Measurements from ENCODE around the gene SLC24A3.

The SLC24A3 gene

DNA sequence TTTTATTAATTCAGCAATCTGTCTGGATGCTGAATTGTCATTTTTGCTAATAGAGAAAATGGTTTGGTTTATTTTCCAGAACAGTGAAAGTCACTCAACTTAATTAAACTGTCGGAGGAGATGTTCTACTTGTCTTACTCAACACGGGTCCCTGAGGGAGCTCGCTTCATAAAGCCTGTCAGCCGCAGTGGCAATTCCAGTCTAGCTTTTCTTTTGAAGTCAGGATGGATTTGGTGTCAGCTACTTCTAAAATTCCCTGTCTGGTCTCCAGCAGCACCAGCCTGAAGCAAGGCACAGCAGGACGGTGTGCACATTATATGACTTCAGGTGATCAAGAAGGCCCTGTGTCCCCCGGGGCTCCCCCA lies 261.5 kb downstream of the SLC24A3 start:
- no peak for FAIRE-seq

DNA sequence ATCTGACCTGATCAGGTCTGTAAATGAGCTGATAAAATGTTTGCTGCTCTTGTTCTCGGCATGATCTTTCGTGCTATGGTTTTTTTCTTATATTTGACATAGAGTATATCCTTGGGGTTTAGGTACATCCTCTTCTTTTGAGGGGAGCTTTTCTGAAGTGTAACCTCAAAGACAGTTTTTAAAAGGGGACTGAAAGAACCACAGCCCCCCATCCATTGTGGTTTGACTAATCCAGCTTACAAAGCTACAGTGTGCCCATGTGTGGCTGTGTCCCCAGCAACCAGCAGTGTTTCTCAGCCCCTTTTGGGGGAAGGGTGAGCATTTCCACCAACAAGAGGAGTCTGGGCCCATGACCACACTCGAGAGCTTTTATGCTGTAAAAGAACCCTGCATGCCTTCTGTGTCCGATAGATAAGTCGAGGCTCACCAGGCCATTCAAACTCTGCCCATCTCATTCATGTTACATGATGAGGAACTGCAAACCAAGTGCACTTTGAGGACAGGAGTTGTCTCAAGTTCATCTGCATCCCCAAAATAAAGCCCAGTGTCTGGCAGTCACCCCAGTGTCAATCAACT lies 266.0 kb downstream of the SLC24A3 start:
- FAIRE-seq = no peak

DNA sequence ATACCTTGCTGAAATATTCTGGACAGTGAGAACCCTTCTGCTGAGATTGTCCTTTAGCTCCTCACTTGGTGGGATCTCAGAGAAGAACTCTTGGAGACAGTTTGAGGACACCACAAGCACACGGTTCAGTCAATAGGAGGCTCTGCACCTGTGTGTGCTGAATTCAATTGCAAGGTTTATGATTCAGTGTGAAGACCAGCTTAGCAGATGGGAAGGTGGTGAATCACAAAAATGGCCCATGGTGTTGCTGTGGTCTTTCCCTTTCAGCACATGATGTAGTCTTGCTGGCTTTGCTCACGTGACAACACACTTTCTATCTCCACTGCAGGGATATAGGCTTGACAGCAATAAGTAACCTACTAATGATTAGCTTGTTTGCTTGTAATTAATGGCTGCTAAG lies 270.3 kb downstream of the SLC24A3 start:
- no peak for FAIRE-seq

DNA sequence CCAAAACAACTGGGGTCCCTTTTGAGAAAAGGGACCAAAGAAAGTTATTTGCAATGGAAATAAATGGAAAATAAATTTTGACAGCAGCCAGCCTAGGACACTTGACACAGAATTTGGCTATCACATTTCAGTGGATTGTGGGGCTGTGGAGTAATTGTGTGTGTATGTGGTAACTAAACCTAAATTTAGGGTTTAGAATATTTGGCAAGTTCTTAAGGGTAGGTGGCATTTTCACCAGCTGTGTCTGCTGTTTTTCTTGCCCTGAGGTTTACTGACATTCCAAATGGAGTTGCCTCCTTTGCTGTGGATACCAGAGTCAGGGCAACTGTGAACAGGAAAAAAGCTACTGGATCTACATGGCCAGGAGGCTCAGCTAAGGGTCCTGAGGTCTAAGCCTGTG lies 270.9 kb downstream of the SLC24A3 start:
- FAIRE-seq = no peak

DNA sequence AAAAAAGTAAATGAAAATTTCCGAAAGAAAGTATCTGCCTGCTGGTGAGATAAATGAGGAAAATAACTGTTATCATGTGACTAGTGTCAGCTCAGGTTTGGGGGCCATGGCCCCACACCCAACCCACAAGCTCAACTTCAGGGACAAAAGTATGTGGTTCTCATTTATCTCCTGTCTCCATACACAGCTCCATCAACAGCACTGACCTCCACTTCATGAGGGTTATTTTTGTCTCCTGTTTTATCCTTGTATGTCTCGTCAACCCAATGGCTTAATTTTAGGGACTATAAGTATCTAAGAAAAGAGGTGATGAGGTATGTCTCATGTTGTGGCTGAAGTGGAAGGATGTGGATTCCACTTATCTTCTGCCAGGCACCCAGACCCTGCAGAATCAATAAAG lies 274.0 kb downstream of the SLC24A3 start:
- no peak for FAIRE-seq

DNA sequence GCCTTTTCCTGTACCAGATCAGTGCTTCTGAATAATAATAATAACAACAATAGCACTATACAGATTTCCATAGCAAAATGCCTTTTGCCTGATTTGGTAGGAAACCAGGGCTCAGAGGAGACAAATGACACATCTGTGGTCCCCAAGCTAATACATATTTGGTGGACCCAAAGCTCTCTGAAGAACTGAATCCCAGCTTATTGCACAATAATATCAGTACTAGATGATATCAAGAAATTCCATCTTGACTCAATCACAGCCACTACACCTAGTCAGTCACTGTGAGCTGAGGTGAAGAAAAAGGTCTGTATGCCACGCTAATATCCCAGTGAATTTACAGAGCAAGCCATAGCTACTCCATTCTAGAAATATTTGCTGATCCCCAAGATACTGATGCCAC lies 275.0 kb downstream of the SLC24A3 start:
- FAIRE-seq = no peak

DNA sequence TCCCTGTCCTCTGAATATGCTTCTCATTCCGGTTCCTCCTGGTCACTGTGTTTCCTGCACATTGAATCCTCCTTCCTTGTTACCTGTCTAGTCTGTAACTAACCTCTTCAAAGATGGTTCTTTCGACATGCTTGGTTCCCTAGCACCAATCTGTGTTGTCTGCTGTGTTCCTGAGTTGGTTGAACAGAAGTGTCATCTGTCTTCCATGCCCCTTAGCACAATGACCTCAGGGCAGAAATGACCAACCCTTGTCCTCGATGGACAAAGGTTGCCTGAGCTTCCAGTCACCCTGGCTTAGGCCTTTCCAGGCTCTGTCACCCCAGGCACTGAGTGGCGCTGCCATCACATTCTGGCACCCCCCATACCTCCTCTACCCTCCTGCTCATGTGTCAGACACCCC lies 278.8 kb downstream of the SLC24A3 start:
- no peak for FAIRE-seq

DNA sequence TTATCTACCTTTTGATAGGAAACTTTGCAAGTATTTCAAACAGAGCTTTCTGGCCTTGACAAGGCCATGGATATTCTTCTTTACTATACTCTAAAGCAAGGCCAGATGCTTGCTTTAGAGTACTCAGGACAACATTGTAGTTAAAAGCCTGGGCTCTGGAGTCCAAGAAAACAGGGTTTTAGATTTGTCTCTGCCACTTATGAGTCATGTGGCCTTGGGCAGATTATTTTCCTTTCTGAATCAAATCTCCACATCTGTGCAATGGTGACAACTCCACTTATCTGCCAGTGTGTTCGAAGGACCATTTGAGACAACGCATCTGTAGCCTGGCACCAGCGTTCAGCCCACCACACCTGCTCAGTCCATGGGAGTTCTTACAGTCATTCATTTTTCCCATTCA lies 279.7 kb downstream of the SLC24A3 start:
- FAIRE-seq = no peak

DNA sequence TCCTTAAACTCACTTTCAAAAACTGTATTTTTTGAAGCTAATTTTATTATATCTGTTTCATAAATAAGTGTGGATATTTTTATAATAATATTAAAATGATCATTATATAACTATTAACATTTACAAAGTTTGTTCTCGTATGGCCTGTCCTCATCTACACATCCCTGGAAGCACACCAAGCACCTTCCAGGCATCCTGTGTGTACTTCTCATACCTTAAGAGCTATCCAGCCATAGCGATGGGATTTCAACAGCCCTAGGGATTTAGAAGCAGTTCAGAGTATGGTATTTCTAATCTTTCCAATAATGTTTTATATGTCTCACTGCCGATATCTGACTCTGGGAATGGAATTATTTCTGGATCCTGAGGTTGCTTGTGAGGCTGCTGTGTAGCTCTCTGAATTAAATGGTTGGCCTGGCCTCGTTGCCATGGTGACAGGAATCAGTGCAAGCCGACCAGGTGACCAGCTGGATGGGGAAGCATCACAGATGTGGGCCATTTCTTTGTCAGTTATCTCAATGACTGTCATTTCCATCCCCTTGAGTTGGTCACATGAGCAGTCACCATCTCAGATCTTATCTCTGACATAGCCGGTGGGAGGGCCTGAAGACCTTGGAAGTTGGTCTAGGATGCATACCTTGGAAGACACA lies 280.4 kb downstream of the SLC24A3 start:
- no peak for FAIRE-seq

DNA sequence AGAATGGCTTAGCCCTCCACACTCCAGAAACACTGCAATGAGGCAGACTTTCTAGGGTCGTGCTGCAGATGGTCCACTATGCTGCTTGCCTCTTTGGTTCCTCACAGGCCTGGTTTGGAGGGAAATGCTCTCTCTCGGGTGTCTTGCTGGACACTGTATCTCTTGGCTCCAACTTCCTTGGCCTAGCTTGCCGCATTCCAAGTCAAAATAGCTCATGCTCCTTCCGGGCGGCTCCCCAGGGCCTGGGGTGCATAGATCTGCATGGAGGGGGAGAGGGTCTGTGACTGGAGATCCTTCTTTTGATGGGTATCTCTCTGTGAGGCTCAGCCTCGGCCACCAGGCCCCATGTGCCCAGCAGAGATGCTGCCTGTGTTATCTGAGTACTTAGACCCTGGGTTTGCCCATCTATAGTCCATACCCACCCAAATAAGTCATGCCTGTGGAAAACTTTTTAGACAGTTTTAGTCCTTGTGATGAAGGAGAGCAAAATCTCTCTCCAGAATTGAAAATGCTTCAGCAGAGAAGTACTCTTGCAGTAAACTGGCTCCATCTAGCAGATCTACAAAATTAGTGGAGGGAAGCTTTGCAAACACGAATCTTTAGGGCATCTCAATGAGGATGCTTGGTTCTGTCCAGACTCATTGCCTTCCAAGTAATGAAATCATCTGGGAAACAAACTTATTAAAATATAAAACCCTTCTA lies 281.5 kb downstream of the SLC24A3 start:
- FAIRE-seq = no peak

DNA sequence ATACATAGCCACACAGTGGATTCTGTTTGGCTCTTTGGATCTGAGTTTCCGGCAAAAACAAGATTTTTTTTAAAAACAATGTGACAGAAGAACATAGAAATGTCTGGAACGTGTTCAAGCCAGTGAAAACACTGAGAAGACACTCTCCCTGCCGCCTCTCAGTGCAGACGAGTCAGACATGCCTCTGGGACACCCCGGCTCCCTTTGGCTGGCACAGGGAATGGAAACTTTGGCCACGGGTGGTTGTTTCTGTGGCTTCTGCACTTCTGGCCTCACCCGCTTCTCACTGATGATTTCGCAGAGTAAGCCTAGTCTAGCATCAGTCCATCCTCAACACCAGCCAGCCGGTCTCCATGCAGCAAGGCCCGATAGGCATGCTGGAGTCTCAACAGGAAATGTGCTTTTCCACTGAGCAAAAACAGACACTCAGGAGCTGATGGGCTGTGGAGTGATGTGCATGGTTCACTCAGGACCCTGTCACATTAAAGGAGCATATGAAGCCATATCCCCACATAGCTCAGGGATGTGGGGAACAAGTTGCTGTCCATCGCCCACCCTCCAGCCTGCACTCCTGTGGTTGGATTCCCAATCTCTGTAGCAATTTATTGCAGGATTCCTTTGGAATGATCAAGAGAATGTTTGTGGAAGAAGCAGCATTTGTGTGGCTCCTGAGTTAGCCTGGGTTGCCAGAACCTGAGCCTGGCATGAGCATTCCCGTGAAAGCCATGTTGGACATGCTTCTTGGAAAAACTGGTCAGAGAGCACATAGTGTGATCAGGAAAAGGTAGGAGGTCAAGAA lies 283.7 kb downstream of the SLC24A3 start:
- no peak for FAIRE-seq

DNA sequence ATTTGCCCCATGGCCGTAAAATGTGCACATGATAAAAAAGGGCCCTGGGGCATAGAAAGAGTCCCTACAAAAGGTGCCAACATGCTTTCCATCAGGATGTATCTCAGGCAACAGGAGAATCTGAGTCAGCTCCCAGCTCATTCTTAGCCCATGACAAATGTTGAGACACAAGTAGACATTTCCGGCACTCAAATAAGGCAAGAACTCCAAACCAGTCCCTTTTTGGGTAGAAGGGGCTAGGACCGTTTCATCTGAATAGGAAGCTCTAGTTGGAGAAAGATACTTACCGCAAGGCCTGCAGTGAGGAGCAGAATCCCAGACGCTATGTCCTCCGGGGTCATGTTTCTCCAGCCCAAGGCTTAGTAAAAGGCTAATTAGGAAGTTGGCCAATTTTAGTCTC lies 284.6 kb downstream of the SLC24A3 start:
- no peak for FAIRE-seq

DNA sequence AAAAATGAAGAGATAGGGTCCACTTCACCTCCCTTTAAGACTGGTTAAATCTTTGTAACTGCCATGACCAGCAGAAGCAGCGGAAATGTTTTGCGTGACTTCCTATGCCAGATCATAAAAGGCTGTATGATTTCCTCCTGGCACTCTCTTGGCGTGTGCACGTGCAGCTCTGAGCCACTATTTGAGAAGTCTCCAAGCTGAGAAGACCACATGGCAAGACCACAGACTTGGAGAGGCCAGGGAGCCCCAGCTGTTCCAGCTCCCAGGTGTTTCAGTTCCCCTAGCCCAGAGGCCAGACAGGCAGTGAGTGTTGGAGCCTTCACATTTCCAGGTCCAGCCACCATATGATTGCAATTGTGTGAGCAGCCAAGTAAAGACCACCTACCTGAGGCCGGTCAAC lies 286.3 kb downstream of the SLC24A3 start:
- FAIRE-seq = no peak

DNA sequence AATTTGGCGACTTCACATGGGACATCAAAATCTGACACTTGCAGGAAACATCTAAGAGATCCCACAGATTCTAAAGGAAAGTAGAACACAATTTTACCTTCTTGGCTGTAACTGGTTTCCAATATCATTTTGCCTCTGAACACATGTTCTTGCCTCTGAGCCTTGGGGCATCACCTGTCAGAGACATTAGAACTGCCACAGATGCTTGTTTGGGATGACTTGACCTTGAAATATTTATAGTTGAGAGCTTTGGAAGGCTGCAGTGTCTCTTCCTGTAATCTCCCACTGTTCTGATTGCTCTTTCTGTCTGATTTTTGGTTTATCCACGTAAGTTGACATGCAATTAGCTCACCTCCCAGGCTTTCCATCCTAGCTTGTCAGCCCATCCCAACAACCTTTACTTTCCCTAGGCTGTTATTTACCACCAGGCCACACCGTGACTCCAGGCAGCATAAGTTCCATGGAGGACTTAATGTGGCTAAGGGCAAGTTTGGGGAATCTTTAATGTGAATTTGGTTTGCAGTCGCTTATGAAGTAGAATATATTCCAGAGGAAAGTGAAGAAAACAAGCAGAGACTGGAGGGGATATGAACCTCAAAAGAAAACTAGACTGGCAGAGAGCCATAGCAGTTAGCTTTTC lies 289.2 kb downstream of the SLC24A3 start:
- FAIRE-seq = no peak

DNA sequence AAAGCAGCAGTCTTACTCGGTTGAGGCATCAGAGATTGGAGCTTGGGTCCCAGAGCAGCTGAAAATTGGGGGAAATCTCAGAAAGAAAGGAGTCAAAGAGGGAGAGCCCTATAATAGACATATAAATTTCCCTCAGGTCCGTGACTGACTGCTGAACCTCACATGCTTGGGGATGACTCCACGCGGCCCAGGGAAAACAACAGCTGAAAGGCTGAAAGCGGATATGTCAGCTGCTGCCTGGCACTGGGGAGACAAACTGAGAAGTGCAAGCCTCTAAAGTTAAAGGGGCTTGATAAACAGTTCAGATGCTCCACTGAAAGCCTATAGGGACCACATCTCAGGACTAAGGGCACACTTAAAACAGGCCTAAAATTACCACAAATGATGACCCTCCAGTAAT lies 289.7 kb downstream of the SLC24A3 start:
- FAIRE-seq = no peak

DNA sequence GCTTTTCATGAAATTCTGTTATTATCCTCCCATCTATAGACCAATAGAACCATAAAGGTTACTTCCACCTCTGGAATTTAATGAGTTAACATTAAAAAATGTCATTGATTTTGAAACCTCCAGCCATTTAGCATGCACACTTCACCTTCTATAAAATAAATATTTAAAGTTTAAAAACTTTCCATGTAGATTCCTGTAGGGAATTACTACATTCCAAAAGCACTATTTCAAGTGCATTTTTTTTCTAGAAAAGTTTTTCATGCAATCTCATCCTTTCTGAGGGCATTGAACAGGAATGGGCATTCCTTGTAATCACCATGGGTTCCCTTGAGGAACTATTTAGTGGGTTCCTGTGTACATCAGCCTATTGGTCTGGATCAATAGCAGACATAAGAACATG lies 291.8 kb downstream of the SLC24A3 start:
- no peak for FAIRE-seq

DNA sequence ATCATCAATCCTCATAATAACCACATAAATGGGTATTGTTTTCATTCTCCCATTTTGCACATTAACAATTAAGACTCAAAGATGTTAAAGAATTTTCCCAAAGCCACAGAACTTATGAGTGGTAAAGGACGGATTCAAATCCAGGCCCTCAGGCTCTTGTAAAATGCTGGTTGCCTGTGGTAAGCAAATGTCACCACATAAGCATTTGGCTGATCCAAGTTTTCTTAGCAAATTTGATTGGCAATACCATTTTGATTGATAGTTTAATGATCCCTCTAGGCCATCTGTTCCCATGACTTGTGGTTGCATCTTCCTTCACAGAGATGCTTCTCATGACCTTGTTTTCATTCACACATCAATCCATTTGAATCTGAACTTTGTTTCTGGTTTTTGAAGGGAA lies 293.6 kb downstream of the SLC24A3 start:
- FAIRE-seq = no peak

DNA sequence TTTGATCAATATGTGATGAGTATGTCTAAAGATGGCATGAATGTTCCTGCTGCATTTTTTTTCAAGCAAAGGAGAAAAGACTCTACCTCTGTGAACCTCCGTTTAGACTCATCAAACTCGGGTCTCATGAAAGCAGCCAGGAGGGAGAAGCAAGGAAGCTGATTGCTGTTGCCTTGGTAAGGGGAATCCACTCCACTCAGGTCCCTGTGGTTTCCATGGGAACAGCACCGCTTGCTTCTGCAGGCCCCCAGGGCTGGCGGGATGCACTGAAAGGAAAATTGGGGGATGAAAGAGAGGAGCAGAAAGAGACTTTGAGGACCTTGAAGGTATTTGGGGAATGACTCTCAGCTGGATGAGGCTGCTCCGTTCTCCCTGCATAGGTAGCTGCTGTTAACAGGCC lies 296.0 kb downstream of the SLC24A3 start:
- FAIRE-seq = no peak

DNA sequence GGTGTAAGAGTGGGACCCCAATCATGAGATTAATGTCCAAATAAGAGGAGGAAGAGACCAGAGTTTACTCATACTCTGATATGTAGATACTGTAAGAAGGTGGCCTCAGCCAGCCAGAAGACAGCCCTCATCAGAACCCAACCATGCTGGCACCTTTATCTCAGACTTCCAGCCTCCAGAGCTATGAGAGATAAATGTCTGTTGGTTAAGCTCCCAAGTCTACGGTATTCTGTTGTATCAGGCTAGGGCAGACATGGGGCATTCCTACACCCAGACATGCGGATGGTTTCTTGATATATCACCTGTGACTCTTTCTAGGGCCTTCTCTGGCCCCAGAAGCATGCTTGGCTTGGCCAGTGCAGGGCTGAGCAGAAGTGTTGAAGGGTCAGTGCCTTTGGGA lies 298.2 kb downstream of the SLC24A3 start:
- FAIRE-seq = no peak

DNA sequence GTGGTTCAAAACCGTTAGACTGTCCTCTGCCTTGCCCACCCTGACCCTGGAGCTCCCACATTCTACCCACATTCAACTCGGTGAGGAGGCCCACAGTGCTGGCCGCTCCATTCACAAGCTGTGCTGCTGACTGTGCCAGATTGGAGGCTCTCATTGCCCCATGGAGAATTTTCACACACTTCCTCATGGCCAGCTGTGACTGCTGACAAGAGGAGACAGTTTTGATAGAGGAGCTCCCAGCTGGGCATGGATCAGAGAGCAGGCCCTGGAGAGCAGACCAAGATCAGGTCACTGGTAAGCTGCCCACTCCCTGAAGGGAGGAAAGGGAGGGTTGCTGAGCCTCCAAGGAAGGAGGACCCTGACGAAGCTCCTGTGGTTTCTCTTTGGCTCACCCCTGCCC lies 299.5 kb downstream of the SLC24A3 start:
- FAIRE-seq = no peak

DNA sequence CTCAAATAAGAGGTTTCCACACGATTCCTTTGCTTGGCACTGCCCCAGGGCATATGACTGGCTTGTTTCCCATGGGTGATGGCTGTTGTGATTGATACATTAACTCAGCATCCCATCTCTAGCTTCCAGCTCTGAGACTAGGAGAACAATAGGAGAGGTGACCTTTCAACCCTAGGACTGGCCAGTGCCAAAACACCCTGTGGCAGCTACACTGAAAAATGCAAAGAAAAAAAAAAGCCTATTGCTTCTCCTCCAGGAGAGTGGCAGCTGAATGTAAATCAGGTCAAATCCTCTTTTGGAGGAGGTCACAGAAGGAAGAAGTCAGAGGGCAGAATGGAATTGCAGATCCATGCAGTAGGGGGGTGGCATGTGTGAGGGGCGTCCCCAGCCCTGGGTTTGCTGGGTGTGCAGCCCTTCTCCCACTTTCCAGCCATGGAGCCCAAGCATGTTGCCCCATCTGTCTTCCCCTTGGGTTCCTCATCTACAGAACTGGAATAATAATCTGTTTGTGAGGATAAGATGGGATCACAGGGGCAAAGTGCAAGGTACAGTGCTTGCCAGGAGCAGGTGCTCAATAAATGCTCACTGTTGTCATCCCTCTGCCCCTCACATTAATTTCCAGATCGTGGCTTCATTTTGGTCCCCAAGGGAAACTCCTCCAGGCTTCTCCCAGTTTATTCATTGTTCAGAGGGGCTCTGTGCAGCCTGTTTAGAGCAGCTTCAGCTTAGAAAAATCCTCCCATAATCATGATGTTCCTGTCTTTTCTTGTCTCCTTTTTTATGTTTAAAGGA lies 300.6 kb downstream of the SLC24A3 start:
- FAIRE-seq = no peak

DNA sequence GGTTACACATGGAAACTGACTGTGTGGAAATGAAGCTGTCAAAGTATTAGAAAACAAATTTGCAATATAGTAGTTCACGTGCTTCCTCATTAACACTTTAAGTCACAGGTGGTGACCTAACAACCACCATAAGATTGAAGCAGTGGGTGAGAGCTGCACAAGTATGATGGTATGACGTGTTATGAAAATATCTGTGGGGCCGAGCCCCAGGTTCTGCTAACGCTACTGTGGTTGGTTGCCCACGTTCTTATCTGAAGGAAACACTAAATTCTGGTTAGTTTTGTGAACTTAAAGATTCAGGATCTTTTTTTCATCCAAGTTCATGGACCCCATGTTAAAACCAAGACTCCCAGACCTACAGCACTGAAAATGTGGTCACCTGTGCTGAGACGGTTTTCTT lies 302.6 kb downstream of the SLC24A3 start:
- no peak for FAIRE-seq

DNA sequence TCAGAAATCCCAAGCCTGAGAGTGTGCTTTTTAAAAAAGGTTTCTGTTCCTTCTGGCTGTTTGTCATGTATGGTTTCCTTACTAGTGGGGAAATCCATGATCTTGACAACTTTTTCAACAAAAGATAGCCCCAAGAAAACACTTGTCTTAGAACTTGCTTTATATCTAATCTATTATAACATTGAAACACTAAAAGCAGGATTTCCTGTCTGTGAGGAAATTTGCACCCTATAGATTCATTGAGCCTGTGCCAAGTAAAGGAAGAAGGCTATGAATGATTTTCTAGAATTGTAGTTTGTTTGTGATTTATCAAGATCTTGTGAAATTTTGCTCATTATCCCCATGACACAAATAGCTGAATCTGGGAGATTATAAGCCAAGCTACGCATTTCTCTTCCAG lies 307.0 kb downstream of the SLC24A3 start:
- no peak for FAIRE-seq
